ENCODE measurements around the gene CDC42BPB.

The CDC42BPB gene, protein sequence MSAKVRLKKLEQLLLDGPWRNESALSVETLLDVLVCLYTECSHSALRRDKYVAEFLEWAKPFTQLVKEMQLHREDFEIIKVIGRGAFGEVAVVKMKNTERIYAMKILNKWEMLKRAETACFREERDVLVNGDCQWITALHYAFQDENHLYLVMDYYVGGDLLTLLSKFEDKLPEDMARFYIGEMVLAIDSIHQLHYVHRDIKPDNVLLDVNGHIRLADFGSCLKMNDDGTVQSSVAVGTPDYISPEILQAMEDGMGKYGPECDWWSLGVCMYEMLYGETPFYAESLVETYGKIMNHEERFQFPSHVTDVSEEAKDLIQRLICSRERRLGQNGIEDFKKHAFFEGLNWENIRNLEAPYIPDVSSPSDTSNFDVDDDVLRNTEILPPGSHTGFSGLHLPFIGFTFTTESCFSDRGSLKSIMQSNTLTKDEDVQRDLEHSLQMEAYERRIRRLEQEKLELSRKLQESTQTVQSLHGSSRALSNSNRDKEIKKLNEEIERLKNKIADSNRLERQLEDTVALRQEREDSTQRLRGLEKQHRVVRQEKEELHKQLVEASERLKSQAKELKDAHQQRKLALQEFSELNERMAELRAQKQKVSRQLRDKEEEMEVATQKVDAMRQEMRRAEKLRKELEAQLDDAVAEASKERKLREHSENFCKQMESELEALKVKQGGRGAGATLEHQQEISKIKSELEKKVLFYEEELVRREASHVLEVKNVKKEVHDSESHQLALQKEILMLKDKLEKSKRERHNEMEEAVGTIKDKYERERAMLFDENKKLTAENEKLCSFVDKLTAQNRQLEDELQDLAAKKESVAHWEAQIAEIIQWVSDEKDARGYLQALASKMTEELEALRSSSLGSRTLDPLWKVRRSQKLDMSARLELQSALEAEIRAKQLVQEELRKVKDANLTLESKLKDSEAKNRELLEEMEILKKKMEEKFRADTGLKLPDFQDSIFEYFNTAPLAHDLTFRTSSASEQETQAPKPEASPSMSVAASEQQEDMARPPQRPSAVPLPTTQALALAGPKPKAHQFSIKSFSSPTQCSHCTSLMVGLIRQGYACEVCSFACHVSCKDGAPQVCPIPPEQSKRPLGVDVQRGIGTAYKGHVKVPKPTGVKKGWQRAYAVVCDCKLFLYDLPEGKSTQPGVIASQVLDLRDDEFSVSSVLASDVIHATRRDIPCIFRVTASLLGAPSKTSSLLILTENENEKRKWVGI (N-terminal part only)

GRCh38 chr14:103057372-103058163 lies at the start of gene CDC42BPB:
TSS of gene CDC42BPB (minus strand) at chr14:103057549. CDS start at chr14:103057173, 376 bp downstream.
- Histone ChIP-seq H2AFZ (ENCODE audit: low read depth, low read length, severe bottlenecking) (no peak within 1 kb of the TSS), H3K27me3 (ENCODE audit: low read length) (no peaks in the 10 kb centered on the region), H3F3A (ENCODE audit: insufficient read depth) (no peaks in the 10 kb centered on the region), H3K9me3 (ENCODE audit: insufficient read depth, low read length) (no peaks in the 10 kb centered on the region), H3K79me2 (ENCODE audit: insufficient read depth, low read length) (no peaks in the 10 kb centered on the region), H3K4me2 (ENCODE audit: low read depth, low read length, poor library complexity, severe bottlenecking) (no peak within 1 kb of the TSS), H3K9me2 (replicated peaks; ENCODE audit: insufficient read depth, low read length) (no peaks in the 10 kb centered on the region), H3K36me3 (ENCODE audit: low read length) (no peaks in the 10 kb centered on the region), H3K4me3 (ENCODE audit: insufficient read depth, low read length, poor library complexity, severe bottlenecking) (no peak within 1 kb of the TSS), H3K9ac (ENCODE audit: low read length) (no peak within 1 kb of the TSS), H4K20me1 (ENCODE audit: low read depth, low read length) (no peaks in the 10 kb centered on the region), H3K27ac (ENCODE audit: low read depth, low read length) (no peak within 1 kb of the TSS)
- TF ChIP-seq EZH2phosphoT487 (conservative IDR thresholded peaks at IDR 0.05; ENCODE audit: low read length) (no peak), CTCF (IDR thresholded peaks at IDR 0.05; ENCODE audit: insufficient read depth, low read length, poor library complexity, severe bottlenecking) (no peak)

DNA sequence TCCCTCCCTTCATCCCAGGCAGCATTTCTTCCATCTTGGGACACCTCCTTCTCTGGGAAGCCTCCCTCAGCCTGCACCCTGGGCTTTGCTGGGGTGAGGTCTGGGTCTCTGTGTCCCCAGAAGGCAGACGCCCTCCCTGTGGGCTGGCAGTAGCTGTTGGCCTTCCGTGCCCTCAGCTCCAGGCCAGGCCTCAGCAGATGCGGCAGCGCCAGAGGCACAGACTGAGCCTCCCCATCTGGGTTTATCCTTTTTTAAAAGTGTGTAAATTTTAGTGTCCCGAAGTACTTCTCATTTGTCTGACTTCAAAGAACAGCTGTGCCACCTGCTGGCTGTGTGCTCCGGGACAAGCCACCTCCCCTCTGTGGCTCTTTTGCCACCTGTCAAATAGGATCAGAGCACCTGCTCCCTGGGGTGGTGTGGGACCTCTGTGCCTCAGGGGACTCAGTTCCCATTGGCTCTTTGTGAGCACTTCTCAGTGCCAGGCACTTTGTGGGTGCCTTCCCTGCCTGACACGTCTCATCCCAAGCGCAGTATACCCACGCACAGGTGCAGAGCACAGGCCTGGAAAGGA lies 48.3 kb upstream of the CDC42BPB start:
- H3K27me3 ChIP-seq (ENCODE audit: low read length) = no peaks in the 10 kb centered on the region
- no peaks in the 10 kb centered on the region for H3K79me2 ChIP-seq (ENCODE audit: insufficient read depth, low read length)
- no peak overlapping the region for H2AFZ ChIP-seq (ENCODE audit: low read depth, low read length, severe bottlenecking)
- no peaks in the 10 kb centered on the region for H4K20me1 ChIP-seq (ENCODE audit: low read depth, low read length)
- H3K9me2 ChIP-seq (replicated peaks; ENCODE audit: insufficient read depth, low read length) = no peaks in the 10 kb centered on the region
- H3K27ac ChIP-seq (ENCODE audit: low read depth, low read length) = no peak overlapping the region
- no peaks in the 10 kb centered on the region for H3K36me3 ChIP-seq (ENCODE audit: low read length)
- H3K9me3 ChIP-seq (ENCODE audit: insufficient read depth, low read length) = no peaks in the 10 kb centered on the region
- H3K4me2 ChIP-seq (ENCODE audit: low read depth, low read length, poor library complexity, severe bottlenecking) = no peak overlapping the region
- no peak overlapping the region for H3K4me3 ChIP-seq (ENCODE audit: insufficient read depth, low read length, poor library complexity, severe bottlenecking)
- H3F3A ChIP-seq (ENCODE audit: insufficient read depth) = no peaks in the 10 kb centered on the region
- TF ChIP-seq CTCF (IDR thresholded peaks at IDR 0.05; ENCODE audit: insufficient read depth, low read length, poor library complexity, severe bottlenecking) (peak; percentile 24), EZH2phosphoT487 (conservative IDR thresholded peaks at IDR 0.05; ENCODE audit: low read length) (no peak)
- no peak overlapping the region for H3K9ac ChIP-seq (ENCODE audit: low read length)

Data from SU-DHL-6 (cell line).